ENCODE measurements around the gene TRABD2B. TPM values are rescaled to one million over a fixed set of nuclear protein-coding genes. Genes with fewer than 3 reads are reported as not detected.

TRABD2B gene
- polyA plus RNA-seq, 1 experiment, result not detected

DNA sequence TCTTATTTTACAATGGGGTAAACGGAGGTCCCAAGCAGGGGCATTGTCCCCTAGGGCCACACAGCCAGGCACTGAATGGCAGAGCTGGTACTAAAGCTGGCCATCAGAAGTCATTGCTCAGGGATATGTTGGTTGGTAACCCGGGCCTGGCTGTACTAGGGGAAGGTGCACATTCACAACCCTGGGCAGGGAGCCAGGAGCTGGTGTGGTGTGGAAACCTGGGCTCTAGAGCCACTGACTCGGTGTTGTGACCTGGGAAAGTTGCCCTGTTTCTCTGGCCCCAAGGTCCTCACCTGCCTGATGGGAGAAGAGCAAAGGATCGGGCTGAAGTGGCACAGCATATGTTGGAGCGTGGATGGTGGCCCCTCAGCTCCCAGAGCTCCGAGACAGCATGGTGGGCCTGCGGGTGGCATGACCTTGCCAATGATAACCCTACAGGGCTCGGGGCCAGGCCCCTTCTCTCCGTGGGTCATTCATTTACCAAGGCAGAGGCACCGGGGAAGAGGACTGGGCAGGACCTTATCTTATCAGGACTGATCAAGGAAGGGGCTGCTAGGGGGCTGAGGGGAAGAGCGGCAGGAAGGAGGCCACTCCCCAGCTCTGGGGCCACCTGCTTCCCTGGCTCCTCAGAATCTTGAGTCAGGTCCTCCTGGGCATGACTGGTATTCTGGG, 274.1 kb downstream of the TRABD2B start:
- H3K27me3 ChIP-seq (ENCODE audit: control insufficient read depth, insufficient read depth, low read length), result peaks cover 36% of the 10 kb centered on the region
- H3K4me3 ChIP-seq (ENCODE audit: low read depth, low read length), result no peak overlapping the region
- no peak for TF ChIP-seq CTCF (IDR thresholded peaks at IDR 0.05; ENCODE audit: low read depth, low read length)
- CTCF ChIA-PET, result interaction anchor here (1.0 to 2.3 kb wide), 3 partner anchors 13 to 291 kb away, joined by 3 to 10 read pairs (median 4); no protein-coding TSS in a partner anchor
- no peaks in the 10 kb centered on the region; the same call in 1 of the 2 replicates for H3K9me3 ChIP-seq (ENCODE audit: control insufficient read depth, insufficient read depth, low read length)
- POLR2A ChIA-PET, result interaction anchor here (0.5 kb wide), 1 partner anchor 539 kb away, joined by 13 read pairs; no protein-coding TSS in a partner anchor
- no peak overlapping the region for H3K27ac ChIP-seq (ENCODE audit: low read depth, low read length)
- DNase-seq (ENCODE audit: low read depth, low spot score), result no peak

GRCh38 chr1:47722101-47722500, 275.1 kb downstream of the TRABD2B start:
- TF ChIP-seq CTCF (IDR thresholded peaks at IDR 0.05; ENCODE audit: low read depth, low read length), result no peak

DNA sequence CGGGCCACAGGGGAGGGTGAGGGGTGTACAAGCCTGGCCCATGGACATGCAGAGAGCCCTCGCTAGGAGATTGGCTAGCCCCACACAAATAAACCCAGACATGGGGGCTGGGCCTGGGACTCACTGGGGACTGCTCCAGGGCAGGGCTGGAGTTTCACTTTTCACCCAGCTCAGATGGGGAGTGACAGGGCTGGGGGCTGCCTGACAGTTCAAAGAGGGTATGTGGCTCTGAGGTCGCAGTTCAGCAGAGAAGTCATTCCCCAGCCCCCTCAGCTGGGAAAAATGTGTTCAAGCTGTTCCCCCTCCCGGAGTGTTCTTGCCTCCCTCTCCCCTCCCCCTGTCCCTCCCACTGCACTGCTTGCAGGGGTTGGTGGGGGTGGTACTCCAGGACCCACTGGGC, 277.1 kb downstream of the TRABD2B start:
- no peak overlapping the region for H3K4me3 ChIP-seq (ENCODE audit: low read depth, low read length)
- no peaks in the 10 kb centered on the region; the same call in 1 of the 2 replicates for H3K9me3 ChIP-seq (ENCODE audit: control insufficient read depth, insufficient read depth, low read length)
- peaks cover 27% of the 10 kb centered on the region for H3K27me3 ChIP-seq (ENCODE audit: control insufficient read depth, insufficient read depth, low read length)
- H3K27ac ChIP-seq (ENCODE audit: low read depth, low read length), result no peak overlapping the region
- POLR2A ChIA-PET, result no interaction called here
- TF ChIP-seq CTCF (IDR thresholded peaks at IDR 0.05; ENCODE audit: low read depth, low read length), result no peak
- CTCF ChIA-PET, result interaction anchor here (0.7 to 3.3 kb wide), 3 partner anchors 9 to 288 kb away, joined by 4 to 19 read pairs (median 12); partner anchors contain the start of gene FOXD2
- DNase-seq (ENCODE audit: low read depth, low spot score), result no peak

More at GRCh38 chr1:47722101-47722500, 275.1 kb downstream of the TRABD2B start:
- no peaks in the 10 kb centered on the region; the same call in 1 of the 2 replicates for H3K9me3 ChIP-seq (ENCODE audit: control insufficient read depth, insufficient read depth, low read length)
- peaks cover 36% of the 10 kb centered on the region for H3K27me3 ChIP-seq (ENCODE audit: control insufficient read depth, insufficient read depth, low read length)
- DNase-seq (ENCODE audit: low read depth, low spot score), result no peak
- ChIA-PET POLR2A (no interaction called here), CTCF (interaction anchor here (0.6 to 2.3 kb wide), 3 partner anchors 12 to 350 kb away, joined by 3 to 10 read pairs (median 4); no protein-coding TSS in a partner anchor)
- no peak overlapping the region for H3K27ac ChIP-seq (ENCODE audit: low read depth, low read length)
- H3K4me3 ChIP-seq (ENCODE audit: low read depth, low read length), result no peak overlapping the region

DNA sequence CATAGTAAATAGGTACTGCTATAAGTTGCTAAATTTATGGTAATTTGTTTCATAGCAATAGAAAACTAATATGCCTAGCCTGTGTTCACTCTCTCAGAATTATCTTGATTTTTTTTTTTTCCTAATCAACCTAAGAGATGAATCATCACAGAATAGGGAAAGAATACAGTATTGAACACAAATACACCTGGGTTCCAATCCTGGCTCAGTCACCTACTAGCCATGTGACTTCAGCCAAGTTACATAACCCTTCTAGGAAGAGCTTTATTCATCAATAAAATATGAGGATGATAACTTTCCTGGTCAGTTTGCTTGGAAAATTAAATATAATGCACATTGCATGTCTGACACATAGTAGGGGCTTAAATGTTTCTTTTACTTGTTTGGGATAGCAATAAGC, 279.8 kb downstream of the TRABD2B start:
- POLR2A ChIA-PET, result no interaction called here
- Histone ChIP-seq H3K4me3 (ENCODE audit: low read depth, low read length) (no peak overlapping the region), H3K27ac (ENCODE audit: low read depth, low read length) (no peak overlapping the region), H3K27me3 (ENCODE audit: control insufficient read depth, insufficient read depth, low read length) (peaks cover 27% of the 10 kb centered on the region), H3K9me3 (ENCODE audit: control insufficient read depth, insufficient read depth, low read length) (no peaks in the 10 kb centered on the region; the same call in 1 of the 2 replicates)
- TF ChIP-seq CTCF (IDR thresholded peaks at IDR 0.05; ENCODE audit: low read depth, low read length), result no peak
- CTCF ChIA-PET, result interaction anchor here (1.2 to 6.9 kb wide), 6 partner anchors 9 to 538 kb away, joined by 3 to 71 read pairs (median 9); partner anchors contain the start of gene FOXD2
- no peak for DNase-seq (ENCODE audit: low read depth, low spot score)

Data from AG04450 (cell line).